ENCODE measurements around the gene NLRC5. TPM values are rescaled to one million over a fixed set of nuclear protein-coding genes. Genes with fewer than 3 reads are reported as not detected.

Gene NLRC5
- total RNA-seq, 1 donor from 2014 or later = 2.0 TPM

DNA sequence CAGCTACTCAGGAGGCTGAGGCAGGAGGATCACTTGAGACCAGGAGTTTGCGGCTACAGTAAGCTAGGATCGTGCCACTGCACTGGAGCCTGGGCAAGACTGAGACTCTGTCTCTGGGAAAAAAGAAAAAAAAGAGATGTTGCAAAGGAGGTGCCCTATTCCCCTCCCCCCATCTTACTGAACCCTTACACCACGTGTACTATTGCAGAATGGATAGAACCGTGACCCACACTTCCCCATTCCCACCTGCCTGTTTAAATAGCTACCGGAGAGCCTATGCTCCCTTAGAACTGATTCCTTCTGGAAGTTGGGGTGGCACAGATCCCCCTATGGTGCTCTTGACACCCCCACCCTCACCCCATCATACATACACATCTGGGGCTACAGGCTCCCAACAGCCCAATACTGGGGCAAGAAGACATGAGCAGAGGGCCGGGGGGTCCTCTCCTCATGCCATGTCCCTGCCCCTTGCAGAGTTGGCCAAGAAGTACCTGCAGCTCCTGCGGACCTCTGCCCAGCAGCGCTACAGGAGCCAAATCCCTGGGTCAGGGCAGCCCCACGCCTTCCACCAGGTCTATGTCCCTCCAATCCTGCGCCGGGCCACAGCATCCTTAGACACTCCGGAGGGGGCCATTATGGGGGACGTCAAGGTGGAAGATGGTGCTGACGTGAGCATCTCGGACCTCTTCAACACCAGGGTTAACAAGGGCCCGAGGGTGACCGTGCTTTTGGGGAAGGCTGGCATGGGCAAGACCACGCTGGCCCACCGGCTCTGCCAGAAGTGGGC lies 35.7 kb downstream of the NLRC5 start:
- DNase-seq = no peak

DNA sequence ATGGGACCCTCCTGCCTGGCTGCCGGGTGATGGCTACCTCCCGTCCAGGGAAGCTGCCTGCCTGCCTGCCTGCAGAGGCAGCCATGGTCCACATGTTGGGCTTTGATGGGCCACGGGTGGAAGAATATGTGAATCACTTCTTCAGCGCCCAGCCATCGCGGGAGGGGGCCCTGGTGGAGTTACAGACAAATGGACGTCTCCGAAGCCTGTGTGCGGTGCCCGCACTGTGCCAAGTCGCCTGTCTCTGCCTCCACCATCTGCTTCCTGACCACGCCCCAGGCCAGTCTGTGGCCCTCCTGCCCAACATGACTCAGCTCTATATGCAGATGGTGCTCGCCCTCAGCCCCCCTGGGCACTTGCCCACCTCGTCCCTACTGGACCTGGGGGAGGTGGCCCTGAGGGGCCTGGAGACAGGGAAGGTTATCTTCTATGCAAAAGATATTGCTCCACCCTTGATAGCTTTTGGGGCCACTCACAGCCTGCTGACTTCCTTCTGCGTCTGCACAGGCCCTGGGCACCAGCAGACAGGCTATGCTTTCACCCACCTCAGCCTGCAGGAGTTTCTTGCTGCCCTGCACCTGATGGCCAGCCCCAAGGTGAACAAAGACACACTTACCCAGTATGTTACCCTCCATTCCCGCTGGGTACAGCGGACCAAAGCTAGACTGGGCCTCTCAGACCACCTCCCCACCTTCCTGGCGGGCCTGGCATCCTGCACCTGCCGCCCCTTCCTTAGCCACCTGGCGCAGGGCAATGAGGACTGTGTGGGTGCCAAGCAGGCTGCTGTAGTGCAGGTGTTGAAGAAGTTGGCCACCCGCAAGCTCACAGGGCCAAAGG lies 36.8 kb downstream of the NLRC5 start:
- no peak for DNase-seq

DNA sequence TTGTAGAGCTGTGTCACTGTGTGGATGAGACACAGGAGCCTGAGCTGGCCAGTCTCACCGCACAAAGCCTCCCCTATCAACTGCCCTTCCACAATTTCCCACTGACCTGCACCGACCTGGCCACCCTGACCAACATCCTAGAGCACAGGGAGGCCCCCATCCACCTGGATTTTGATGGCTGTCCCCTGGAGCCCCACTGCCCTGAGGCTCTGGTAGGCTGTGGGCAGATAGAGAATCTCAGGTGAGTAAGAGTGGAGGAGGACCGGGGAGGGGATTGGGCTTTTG lies 37.4 kb downstream of the NLRC5 start:
- no peak for DNase-seq

DNA sequence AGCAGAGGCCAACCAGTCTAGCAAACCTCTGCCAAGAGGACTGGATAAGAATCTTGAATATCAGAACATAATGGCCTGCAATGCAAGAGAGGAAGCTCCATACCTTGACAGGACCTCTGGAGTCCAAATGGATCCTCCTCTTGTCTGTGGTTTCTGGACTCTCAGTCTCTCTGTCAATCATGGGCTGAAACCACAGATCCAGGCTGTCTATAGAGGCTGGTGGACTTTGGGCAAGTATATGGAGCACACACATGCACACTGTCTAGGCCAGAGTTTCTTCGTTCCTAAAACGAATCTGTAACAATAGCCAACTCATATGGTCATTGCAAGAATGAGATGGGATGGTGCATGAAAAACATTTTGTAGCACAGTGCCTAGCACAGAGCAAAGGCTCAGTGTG lies 37.7 kb downstream of the NLRC5 start:
- no peak for DNase-seq

DNA sequence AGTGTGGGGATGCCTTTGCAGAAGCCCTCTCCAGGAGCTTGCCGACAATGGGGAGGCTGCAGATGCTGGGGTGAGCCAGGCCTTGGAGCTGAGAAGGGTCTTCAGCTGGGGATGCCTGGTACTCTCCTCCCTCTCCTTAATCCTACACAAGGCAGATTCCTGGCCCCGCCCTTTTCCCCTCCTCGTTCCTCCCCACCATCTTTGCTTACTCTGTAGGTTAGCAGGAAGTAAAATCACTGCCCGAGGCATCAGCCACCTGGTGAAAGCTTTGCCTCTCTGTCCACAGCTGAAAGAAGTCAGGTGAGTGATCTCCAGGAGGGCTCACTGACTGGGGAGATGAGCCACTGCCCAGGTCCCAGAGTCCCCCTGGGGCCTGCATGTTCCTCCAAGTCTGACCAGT lies 38.7 kb downstream of the NLRC5 start:
- DNase-seq = no peak

DNA sequence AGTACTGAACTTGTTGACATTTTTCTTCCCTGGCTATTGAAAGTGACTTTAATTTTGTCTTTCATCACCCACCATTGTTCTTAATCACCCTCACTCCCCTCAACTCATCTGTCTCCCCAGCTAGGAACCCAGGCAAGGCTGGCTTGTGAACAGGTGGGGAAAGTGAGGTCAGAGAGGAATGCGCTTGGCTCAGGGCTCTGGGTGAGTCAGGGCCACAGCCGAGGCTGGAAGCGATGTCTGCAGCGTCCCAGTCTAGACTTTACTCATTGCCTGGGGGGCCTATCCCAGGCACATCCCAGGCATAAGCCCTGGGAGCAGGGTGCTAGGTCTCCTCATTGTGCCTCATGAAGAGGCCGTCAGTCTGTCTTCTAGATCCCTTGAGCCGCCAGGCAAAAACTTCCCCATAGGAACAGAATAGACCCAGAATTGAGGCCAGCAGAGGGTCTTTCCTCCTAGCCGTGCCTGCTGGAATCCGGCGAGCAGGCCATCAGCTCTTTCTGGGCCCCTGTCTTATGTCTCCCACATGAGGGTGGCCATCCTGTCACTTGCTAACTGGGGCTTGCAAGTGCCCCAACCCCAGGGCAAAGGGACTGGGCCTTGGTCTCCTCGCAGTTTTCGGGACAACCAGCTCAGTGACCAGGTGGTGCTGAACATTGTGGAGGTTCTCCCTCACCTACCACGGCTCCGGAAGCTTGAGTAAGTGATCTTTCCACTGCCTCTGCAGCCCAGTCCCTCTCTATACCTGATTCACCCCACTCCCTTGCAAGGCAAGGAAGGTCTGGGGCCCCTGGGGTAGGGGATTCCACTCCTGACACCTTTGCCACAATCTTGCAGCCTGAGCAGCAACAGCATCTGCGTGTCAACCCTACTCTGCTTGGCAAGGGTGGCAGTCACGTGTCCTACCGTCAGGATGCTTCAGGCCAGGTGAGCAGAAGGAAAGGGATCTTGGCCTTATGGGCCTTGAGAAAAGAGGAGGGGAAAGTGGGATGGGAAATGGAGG lies 40.1 kb downstream of the NLRC5 start:
- no peak for DNase-seq

DNA sequence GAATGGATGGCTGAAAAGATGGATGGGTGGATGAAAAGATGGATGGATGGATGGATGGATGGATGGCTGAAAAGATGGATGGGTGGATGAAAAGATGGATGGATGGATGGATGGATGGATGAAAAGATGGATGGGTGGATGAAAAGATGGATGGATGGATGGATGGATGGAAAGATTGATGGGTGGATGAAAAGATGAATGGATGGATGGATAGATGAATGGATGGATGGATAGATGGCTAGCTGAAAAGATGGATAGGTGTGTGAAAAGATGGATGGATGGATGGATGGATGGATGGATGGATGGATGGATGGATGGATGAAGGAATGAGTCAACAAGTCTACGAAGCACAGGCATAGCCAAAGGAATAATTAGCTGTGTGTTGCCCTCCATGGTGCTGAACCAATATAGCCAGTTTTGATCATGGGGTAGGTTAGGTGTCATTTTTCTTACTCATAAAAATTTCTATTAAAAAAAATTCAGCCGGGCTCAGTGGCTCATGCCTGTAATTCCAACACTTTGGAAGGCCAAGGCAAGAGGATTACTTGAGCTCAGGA lies 41.1 kb downstream of the NLRC5 start:
- no peak for DNase-seq

DNA sequence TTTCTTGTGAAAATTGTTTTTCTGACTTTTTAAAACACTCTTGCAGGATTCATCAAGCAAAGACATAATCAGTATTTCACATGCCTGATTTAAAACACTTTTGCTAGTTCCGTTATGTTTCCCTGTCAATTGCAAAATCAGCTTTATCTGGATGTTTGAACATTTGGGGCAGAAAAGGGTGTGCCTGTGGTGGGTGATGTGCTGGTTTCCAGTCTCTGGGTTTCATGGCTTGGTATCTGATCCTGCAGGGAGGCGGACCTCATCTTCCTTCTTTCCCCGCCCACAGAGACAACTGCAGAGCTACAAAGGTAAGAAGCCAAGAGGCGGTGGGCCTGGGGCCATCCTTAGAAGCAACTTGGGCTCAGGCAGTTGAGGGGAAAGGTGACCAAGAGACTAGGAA lies 41.8 kb downstream of the NLRC5 start:
- no peak for DNase-seq

DNA sequence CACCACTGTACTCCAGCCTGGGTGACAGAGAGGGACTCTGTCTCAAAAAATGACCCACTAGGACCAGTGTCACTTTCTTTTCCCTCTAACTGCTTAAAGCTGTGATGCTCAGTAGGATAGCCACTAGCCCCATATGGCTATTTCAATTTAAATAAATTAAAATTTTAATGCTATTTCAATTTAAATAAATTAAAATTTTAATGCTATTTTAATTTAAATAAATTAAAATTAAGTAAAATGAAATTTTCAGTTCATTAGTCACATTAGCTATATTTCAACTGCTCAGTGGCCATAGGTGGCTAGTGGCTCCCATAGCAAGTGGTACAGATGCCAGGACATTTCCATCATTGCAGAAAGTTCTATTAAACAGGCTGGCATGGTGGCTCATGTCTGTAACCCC lies 43.0 kb downstream of the NLRC5 start:
- DNase-seq = no peak

DNA sequence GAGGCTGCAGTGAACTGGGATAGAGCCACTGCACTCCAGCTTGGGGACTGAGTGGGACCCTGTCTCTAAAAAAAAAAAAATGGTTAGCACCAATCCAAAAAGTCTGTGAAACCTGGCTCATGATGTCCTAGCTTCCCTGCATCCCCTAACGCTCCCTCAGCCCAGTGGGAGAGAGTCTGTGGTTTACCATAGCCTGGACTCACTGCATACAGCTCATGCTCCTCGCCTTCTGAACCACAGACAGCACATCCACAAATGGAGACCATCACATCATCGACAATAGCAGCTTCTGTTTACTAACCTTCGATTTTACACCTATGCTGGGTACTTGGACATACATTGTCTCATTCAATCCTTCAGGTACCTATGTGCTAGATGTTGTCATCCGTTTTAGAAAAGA lies 43.6 kb downstream of the NLRC5 start:
- DNase-seq = no peak

DNA sequence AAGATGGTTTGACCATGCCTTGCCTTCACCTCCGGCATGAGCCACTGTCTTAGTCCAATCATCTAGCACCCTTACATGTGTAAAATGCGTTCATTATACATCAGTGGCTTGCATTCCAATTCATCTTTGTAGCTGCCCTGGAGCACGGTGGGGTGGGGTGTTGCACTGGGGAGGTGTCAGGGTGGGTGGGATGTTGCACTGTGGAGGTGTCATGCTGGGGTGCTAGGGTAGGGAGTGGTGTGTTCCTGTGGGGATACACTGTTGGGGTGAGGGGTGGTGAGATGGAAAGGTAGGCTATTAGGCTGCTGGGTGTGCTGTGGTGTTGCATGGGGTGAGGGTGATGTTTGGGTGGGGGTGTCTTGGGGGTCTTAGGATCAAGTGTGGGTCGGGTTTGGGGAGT lies 47.0 kb downstream of the NLRC5 start:
- DNase-seq = no peak

DNA sequence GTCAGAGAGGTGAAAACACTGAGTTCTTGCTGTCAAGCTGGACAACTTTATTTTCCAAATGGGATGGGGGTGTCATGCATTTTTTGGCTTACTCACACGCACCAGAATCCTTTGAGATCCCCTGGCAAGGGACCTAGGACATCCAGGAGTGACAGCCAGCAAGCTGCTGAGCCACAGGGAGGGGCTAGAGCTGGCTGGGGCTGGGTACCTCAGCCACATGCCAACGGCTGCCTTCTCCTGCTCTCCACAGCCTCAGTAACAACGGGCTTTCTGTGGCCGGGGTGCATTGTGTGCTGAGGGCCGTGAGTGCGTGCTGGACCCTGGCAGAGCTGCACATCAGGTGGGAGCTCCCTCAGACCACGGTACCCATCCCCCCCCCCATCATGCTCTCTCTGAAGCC lies 47.6 kb downstream of the NLRC5 start:
- DNase-seq = no peak

DNA sequence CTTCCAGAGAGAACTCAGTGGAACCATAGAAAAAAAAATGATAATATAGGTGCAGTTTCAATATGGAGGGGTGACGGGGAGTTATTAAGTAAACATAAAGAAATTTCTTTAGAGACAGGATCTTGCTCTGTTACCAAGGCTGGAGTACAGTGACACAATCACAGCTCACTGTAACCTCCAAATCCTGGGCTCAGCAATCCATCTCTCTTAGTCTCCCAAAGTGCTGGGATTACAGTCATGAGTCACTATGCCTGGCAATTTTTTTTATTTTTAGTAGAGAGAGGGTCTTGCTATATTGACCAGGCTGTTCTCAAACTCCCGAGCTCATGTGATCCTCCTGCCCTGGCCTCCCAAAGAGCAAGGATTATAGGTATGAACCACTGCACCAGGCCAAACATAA lies 48.8 kb downstream of the NLRC5 start:
- no peak for DNase-seq

DNA sequence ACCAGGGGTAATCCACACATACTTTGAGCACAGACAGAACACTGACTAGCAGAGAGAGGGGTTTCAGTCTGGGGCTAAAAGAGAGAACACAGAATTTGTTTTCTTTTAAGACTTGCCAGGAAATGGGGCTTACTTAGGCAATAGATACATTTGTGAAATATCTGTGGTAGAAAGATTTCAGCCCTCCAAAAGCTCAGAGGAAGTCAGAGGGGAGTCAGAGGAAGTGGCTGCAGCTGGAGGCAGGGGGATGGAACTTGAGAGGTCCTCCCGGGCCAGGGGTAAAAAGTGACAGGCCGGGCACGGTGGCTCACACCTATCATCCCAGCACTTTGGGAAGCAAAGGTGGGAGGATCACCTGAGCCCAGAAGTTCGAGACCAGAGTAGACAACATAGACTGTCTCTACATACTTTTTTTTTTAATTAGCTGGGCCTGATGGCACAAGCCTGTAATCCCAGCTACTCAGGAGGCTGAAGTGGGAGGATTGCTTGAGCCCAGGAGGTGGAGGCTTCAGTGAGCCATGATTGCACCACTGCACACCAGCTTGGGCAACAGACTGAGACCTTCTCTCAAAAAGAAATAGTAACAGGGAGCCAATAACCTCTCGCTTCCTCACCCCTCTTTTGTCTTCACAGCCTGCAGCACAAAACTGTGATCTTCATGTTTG lies 49.9 kb downstream of the NLRC5 start:
- DNase-seq = no peak

DNA sequence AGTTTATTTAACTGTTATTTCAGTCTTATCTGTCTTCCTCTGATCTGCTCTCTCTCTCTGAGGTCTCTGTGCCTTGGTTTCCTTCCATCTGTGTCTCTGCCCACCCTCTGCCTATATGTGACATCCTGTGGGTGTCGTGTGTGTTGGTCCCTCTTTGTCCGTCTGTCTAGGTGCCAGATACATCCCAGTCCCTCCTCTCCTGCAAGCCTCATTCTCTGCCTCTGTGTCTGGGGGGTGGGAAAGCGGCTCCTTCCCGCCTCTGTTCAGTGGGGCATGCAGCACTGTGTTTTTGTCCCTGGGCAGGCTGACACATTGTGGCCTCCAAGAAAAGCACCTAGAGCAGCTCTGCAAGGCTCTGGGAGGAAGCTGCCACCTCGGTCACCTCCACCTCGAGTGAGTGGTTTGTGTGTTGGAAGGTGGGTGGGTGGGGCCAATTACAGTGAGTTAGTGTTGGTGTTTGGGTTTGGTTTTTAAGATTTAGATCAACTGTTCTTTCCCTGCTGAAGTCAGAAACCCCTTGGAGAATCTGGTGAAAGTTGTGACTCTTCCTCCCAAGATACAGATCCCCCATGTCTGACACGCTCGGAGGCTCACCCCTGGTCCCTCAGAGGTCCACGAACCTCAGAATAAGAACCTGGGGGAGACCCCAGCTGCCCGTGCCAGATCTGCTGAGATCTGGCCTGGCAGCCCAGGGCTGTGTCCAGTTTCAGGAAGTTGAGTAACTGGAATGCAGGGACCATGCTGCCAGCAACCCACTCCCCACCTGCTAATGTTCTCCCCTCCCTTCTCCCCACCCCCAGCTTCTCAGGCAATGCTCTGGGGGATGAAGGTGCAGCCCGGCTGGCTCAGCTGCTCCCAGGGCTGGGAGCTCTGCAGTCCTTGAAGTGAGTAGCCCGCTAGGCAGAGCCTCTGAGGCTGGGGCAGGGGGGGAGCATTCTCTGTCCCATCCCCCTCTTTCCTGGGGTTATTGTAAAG lies 52.1 kb downstream of the NLRC5 start:
- no peak for DNase-seq

DNA sequence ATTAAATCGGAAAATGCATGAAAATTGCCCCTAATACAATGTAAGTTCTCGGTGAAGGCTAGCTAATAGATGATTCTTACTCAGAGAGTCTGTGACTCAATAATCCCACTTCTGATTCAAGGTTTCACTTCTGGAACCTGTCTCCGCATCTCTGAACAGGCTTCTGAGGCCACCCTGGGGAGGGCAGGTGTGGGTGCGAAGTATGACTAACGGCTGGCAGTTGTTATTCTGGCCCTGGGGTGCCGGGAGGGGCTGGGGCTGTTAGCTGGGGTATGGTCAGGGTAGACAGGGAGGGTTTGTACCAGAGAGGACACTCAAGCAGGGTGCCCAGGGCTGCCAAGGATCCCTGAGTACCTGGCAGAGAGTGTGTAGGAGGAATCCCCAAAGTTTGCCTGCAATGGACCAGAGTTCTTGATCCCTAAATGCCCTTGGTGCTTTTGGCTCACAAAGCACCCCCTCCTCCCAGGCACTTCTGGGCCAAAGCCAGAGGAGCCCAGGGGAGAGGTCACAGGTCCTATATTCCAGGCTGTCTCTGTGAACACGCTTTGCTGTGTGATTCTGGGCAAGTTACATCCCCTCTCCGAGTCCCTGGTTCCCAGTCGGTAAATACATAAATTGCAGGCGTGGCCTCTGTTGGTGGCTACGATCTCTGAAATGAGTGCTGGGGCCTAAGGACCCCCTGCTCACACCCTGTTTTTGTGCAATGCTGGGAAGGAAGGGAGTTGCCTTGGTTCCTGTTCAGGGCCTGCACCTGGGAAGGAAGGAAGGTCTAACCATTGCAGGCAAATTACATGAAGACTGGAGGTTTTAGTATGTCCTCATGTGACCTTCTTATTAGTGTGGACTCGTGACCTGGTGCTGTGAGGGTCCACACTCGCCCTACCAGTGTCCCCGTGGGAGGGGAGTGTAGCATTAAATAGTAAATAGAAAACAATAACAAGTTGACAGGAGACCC lies 53.1 kb downstream of the NLRC5 start:
- no peak for DNase-seq

DNA sequence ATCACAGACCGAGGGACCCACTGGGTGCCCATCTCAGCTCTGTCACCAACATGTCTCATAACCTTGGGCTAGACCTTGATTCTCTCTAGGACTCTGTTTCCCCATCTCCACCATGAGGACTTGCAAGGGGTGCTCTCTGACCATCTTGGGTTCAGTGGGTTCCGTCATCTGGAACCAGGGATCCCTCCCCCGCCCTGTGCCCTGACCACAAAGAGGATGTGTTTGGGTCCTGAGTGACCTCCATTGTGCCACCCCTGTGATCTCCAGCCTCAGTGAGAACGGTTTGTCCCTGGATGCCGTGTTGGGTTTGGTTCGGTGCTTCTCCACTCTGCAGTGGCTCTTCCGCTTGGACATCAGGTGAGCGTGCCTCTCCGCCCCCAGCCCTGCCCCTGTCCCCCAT lies 53.9 kb downstream of the NLRC5 start:
- DNase-seq = no peak

DNA sequence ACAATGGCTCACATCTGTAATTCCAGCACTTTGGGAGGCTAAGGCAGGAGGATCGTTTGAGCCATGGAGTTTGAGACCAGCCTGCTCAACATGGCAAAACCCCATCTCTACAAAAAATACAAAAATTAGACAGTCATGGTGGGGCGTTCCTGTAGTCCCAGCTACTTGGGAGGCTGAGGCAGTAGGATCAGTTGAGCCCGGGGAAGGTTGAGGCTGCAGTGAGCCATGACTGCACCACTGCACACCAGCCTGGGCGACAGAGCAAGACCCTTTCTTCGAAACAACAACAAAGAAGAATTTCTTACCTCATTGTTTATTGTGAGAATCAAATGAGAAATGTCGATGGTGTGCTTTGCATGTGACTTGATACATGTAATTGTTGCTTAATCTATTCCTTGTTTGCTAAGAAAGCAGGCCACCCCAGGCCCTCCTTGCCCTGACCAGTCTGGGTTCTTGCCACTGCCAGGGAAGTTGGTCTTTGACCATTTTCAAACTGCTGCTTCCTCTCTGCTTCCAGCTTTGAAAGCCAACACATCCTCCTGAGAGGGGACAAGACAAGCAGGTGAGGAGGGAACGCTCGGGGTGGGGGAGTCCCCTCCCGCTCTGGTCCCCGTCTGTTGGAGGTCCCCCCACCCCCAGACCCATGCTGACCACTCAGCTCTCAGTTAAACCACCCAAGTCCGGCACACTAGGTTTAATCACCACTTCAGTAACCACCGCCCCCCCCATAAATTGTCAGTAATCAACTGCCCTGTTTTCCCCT lies 55.8 kb downstream of the NLRC5 start:
- DNase-seq = no peak

All from occipital lobe (tissue), 2 donors.